ENCODE measurements around the gene TMEM175.

DNA sequence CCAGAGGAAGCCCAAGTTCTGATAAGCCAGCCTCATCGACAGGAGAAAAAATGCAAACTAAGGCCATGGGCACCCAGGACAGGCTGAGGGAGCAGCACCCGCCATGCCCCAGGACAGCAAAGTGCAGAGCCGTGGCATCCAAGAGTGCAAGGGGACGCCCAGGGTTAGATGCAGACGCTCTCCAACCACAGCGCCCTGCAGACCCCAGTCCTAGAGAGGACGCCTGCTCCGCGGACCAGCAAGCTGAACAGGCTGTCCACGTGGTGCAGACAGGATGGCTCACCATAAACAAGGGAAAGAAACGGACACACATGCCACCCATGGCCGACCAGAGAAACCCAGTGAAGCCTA is 32.7 kb upstream of the TMEM175 start:
- no peak for TF ChIP-seq POLR2A (IDR thresholded peaks at IDR 0.05)
- TF ChIP-seq, protein P1, sequence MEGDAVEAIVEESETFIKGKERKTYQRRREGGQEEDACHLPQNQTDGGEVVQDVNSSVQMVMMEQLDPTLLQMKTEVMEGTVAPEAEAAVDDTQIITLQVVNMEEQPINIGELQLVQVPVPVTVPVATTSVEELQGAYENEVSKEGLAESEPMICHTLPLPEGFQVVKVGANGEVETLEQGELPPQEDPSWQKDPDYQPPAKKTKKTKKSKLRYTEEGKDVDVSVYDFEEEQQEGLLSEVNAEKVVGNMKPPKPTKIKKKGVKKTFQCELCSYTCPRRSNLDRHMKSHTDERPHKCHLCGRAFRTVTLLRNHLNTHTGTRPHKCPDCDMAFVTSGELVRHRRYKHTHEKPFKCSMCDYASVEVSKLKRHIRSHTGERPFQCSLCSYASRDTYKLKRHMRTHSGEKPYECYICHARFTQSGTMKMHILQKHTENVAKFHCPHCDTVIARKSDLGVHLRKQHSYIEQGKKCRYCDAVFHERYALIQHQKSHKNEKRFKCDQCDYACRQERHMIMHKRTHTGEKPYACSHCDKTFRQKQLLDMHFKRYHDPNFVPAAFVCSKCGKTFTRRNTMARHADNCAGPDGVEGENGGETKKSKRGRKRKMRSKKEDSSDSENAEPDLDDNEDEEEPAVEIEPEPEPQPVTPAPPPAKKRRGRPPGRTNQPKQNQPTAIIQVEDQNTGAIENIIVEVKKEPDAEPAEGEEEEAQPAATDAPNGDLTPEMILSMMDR (IDR thresholded peaks at IDR 0.05): no peak
- TF ChIP-seq POLR2AphosphoS5 (IDR thresholded peaks at IDR 0.05): no peak

Data from prostate gland (tissue), 2 donors.